Posterior vena cava (tissue), 2 donors: ENCODE results near the gene SORCS2. TPM values are rescaled to one million over a fixed set of nuclear protein-coding genes. Genes with fewer than 3 reads are reported as not detected.

Experiments
- DNase-seq: peaks from one replicate; pipeline ENCODE4 v3.0.0-alpha.2; 2020; ENCODE audit warnings: low spot score
- intact Hi-C, 2 donors: fragments of 100-400 bp; cut with DNase I; formaldehyde crosslinking; loops; one replicate each; pipeline versions ENCODE4 v1.14.1 to v1.14.2; 2022 to 2023
- total RNA-seq, 2 donors: library from RNA; stranded (reverse); fragmentation: NEBNext Ultra II Directional; extraction: Animal tissue kit (Norgen Biotek cat#: 25700); gene quantifications; one replicate each; pipeline ENCODE4 v1.2.1, GENCODE V29; 2021
- donor health status: DM: yes; HTN: yes; CAD: no.
- donor health status: DM: yes; HTN: yes; CAD: no.

Gene SORCS2
- total RNA-seq, 2 donors from 2014 or later = 5.0 to 11.9 TPM

DNA sequence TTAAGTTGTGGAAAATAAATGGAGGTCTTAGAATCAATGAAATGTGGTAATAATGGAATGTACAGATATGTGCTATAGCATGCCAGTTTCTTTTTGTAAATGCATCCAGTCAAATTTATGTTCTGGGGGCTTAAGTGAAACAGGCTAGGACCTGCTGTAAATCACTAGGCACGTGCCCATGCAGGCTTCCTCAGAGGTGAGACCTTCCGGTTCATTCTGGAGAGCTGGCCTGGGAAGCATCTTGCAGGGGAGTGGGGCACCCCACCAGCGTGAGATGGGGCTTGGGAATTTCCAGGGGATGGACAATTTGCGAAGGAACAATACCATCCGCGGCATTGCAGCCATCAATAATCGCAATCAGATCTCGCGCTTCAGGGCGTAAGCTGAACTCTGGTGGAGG is 80.1 kb downstream of the SORCS2 start:
- intact Hi-C loops = no loop called here
- no peak for DNase-seq

DNA sequence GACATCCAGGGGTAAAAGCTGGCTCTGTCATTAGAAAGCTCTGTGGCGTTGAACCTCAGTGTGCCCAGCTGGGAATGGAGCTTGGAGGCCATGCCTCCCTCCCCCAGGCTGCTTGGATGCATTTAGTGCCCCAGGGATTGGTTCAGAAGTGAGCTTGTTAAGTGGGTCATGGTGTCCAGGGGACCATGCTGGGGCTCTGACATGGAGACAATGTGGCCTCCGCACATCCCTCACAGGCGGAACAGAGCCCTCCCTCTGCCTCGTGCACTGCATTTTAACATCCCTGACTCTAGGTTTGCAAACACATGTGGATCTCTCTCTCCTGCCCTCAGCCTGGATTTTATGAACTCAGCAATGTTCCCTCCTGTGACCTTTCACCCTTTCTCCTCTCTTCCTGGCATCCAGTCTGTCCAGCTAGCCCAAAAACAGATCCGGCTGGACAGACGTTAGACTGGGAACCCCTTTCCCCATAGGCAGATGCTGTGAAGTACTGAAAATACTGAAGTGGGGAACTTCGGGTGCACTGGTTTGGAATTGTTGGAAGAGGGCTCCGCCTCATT is 81.5 kb downstream of the SORCS2 start:
- DNase-seq = no peak
- intact Hi-C loops = no loop called here

DNA sequence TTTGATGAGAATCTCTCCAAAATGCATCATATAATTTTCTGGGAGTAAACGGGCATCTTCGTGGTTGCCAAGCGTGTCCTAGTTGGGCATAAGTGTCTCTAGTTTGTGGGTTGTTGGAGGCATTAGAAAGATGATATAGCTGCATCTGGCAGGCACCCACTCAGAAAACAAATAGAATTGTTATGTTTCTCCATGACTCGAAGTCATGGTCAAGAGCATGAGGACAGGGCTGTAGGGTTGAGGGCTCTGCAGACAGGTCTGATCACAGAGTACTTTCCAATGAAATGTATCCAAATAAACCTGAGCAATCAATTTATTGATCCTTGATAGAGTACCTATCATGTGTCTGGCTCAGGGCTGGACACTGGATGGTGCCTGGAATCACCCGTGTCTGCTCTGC is 82.7 kb downstream of the SORCS2 start:
- no peak for DNase-seq
- intact Hi-C loops = no loop called here

DNA sequence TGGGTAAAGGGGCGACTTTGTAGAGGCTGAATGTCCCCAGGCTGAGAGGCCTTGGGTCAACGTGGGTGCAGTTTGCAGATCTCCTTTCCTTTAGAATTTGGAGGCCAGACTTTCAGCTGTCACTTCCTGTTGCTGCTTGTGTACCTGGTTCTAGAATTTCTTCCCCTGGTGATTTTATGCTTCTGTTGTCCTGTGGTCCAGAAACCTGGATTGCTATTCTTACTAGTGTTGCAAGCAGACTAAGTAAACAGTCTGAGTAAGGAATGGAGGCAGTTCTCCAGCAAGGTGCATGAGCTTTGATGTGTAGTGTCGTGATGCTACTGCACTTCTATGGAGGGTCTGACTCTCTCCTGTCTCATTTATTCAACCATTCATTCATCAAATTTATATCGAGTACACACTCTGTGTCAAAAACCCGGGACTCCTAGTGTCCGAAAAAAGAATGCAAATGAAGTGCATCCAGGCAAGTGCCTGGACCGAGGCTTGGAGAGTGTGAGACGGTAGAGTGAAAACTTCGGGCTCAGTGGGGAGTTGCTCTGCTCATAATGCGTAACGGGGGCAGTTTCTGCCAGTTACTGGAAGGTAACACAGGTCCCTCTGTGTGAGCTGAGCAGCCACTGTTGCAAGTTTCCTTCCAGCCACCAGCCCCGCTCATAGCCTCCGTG is 83.3 kb downstream of the SORCS2 start:
- intact Hi-C loops = no loop called here
- no peak for DNase-seq

DNA sequence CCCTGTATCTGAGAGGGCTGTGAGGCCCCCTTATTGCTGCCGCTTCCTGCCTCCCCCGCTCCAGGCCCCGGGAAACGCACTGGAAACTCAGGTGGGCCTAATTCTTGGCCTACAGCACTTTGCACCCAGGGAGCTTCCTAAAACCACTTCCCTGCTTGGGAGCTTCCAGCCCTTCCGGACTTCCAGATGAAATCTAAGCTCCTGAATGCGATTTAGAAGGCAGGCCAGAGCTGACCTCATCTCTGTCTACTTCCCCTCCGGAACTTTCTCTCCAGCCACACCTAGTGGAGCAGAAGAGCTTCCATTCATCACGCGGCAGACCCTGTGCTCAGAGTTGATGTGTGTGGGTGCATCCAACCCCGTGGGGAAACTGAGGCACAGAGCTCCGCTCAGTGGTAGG is 84.2 kb downstream of the SORCS2 start:
- DNase-seq = no peak
- intact Hi-C loops = no loop called here

DNA sequence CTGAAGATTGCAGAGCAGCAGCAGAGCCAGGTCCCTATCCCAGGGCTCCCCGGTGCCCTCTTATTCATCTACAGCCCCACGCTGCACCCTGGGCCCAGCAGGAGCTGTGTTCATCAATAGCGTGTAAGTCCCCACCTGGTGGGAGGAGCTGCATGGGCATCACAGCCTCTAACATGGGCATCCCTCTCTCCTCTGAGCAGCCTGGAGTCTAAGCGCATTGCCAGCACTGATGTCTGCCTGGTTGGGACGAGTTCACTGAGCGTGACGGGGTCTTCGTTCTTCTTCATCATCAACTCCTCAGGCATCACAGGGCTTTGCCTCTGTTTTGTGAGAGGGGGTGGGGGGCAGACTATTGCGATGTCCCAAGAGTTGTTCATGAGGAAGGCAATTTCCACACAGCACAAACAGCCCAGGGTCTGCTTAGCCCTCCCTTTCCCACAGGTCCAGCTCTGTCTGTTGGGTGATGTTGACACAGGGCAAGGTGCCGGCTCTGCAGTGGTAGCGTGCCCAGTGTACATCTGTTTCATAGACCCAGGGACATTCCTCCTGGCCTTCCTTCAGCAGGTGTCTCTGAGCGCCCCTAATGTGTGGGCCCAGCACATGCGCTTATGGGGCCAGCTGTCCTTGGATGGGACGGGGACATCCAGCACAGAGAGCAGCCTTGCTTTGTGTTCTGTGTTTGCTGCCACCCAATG is 85.9 kb downstream of the SORCS2 start:
- intact Hi-C loops = no loop called here
- DNase-seq = no peak

DNA sequence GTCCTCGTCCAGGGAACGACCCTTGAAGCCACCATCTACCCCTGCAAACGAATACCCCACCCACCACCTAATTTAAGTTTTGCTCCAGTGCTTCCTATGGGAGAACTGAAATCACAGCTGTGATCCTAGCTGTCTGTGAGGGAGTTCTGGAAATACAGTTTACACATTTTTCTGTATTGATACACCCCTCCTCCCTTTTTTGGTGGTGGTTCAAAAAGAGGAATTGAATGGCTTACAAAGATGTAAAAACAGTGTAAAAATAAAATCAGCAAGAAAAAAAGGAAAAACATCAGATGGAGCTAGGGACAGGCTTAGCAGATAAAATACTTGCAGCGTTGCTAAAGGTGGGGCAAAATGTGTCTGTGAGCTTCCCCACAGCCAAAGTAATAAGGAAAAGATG is 86.6 kb downstream of the SORCS2 start:
- DNase-seq = no peak
- intact Hi-C loops = no loop called here

DNA sequence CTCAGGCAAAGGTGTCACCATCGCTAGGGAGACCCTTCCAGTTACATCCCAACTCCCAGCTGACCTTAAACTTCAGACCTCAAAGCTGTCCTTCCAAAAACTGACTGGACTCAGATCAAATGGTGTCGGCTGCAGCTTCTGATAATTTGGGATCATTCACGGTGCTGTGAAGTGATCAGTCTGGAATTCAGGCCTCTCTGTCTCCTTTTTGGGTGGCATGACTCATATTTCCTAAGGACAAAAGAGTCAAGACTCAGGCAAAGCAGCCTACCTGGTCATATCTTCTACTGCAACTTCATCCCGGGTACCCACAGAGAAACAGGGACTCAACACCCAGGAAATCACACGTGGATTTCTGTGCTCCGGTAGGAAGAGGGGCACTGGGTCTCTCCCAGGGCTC is 87.6 kb downstream of the SORCS2 start:
- intact Hi-C loops = no loop called here
- no peak for DNase-seq

DNA sequence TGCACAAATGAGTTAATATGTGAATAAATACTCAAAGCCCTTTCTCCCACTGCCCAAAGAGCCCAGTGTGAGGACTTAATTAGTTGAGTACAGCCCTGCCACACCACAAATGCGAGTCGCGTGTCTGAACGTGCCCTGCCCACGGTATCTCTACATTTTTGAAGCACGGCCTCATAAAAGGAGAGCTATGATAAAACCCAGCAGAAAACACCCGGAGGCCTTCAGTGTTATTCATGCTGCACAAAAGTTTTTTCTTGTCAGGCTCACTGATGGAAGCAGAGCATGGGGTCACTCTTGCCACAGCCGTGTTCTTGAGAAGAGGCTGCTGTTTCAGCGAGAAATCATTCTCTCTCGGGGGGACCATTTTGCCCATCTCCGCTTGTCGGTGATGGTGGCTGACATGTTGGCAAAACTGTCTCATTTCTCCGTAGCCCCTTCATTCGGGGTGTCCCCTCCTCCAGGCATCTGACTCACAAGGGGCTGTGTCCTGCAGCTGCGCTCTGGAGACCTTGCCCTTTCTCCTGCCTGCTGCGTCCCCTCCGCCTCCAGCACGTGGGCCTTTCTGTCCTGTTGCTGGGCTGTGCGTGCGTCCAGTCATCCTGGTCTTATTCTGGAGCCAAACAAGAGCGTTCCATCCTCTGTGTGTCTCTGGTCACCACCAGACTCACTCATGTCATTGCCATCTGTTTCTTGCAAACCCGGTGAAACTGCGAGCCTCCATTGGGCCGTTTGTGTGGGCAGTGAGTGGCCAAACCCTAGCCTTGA is 88.8 kb downstream of the SORCS2 start:
- intact Hi-C loops = no loop called here
- DNase-seq = no peak

DNA sequence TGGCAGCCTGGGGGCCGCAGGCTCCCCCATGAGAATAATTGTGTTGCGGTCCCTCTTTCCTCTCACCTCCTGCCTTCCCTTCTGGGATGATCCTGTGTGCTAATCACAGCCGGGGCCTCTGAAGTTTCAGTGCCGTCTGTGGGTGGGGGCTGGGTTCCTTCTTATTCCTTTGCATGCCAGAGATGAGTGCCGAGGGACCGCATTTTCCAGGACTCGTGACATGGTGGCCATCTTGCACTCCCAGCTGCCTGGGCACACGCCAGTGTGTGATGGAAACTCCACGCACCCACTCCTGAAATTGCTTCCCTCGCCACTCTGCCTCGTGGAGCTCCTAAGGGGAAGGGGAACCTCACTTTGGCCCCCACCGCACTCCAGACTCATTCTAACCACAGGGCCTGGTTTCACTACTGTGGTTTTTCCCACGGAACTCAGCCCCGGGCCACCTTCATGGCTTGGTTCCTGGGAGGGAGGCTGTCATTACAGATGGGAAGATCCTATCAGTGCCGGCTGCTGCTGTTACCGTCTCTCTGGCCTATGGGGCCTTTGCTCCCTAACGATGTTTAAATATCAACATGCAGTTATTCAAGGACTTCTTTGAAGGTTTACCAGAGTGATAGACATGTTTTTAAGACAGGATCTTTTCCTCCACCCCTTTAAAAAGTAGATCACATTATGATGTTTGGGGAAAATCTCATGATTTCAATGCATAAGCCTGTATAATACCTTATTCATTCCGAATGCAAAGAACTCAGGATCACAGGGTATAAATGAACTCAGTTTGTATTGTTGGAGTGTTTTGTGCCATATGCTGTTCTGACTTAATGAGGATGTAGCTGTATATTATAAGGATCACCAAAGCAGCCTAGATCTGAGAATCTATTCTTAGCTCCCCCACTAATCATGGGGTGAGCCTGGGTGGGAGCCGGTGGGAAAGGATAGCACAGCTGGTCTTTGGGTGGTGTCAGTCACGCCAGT is 89.6 kb downstream of the SORCS2 start:
- intact Hi-C loops = loop anchor here in 1 of 2 donors (2.0 kb wide), 1 partner anchor 29 kb away; no protein-coding TSS in a partner anchor
- no peak for DNase-seq

DNA sequence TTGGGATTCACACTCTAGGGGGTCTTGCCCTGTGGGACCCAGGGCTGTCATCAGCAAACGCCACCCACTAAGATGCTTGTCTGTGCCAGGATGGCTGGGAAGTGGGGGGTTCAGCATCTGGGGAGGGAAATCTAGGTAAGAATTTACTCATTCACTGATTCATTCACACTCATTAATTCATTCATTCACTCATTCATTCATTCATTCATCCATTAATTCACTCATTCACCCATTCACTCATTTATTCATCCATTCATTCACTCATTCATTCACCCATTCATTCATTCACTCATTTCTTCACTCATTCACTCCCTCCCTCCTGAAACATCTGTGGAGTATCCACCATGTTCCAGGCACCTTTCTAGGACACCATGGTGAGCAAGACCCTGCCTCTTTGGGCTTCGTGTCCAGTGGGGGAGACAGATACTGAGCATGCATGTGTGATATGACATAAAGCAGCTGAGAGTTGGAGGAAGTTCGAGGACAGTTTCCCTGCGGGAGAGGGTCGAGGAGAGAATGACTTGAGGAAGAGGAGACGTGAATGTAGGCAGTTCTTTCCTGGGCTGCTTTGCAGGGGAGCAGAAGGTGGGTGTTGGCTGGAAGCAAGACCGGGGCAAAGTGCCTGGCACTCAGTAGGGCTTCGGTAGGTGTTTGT is 90.6 kb downstream of the SORCS2 start:
- no peak for DNase-seq
- intact Hi-C loops = loop anchor here in 1 of 2 donors (2.0 kb wide), 1 partner anchor 28 kb away; no protein-coding TSS in a partner anchor

DNA sequence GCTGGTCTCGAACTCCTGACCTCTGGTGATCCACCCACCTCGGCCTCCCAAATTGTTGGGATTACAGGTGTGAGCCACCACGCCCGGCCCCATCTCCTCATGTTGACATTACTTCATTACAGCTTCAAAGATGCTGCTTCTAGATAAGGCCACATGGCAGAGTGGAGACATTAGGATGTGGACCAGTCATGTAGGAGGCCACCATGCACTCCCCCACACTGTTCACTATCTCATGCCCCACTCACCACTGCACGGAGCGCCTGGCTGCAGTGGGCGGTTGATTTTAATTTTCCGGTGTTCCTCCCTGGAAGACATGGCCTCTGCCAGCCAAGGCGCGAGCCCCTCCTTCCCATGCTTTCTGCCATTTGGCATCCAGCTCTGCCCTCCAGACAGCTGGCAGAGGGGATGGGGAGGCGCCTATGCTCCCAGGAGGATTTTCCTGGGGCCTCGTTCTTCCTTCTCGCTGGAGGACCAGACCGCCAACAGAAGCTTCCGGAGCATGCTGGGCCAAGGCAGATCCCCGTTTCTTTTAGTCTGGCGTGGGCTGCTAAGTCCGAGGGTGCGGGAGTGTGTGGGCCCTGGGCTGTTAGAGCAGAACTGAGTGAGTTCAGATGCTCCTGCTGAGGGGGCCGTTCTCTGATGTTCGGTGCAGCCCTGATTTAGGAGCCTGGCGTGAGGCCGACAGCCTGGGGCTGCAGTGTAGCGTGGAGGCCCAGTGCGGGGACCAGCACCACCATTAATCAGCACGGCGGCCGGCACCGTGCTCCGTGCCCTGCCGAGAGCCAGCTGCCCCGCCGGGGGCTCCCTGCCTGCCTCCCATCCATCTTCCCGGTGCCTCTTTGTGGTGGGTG is 93.1 kb downstream of the SORCS2 start:
- intact Hi-C loops = no loop called here
- DNase-seq = no peak

DNA sequence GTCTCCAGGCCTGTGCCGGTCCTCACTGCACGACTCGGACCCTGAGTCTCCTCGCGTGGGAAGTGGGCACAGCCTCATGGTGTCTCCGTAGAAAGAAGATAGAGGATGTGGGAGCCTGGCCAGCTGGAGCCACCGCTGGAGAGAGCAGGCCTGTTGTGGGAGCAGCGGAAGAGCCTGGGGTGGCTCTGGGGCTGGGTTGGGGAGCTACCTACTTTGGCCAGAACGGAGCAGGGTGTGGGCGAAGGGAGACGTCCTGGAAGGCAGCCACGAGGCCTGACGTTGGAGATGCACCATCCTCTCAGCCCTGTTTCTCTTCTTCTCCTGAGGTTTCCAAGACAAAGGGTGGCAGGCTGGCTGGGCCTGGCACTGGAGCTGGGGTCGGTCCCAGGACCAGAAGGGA is 93.8 kb downstream of the SORCS2 start:
- intact Hi-C loops = no loop called here
- no peak for DNase-seq

DNA sequence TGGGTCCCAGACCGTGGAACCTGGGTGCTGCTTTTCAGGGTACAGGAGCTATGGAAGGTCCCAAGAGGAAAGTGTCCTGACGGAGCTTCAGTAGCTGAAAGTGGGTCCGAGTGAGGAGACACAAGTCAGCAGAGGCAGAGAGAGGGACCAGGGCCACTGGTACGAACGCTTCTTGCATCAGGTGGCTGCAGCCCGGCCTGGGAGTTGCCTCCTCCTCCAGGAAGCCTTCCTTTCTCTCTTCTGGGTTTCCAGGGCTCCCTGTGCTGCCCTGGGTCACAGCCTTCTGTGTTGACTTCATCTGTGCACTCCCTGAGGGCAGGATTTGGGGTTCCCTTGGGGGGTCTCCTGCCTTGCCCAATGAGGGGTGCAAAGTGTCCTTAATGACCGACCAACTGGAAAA is 94.5 kb downstream of the SORCS2 start:
- intact Hi-C loops = no loop called here

DNA sequence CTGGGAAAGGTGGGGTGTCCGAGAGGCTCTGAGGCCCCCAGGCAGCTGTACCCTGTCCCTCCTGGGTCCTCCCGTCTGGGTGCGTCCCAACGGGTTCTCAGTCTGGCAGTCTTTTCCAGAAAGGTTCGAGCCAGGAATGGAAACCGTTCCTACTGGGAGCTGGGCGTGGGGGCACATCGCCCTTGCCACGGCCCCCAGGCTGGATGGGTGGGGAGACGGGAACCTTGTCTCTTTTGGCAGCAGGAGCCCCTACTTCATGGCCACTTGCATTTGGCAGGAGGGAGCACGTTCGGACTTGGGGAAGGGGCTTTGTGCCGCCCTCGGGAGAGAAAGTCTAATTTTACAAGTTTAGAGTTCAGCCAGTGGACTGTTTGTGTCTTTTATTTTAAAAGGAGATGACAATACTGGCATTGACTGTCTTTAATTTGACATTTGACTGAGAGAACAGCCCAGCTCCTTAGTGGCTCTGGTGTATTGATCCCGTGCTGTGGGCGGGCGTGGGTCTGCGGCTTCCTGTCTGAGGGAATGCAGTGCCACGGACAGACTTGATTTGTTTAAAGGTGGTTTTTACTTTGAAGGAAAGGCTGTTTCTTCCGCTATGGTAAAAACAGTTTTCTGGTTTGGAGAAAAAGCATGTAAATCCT is 95.1 kb downstream of the SORCS2 start:
- intact Hi-C loops = no loop called here
- DNase-seq = no peak

More for the DNA sequence above, 94.5 kb downstream of the SORCS2 start:
- no peak for DNase-seq

DNA sequence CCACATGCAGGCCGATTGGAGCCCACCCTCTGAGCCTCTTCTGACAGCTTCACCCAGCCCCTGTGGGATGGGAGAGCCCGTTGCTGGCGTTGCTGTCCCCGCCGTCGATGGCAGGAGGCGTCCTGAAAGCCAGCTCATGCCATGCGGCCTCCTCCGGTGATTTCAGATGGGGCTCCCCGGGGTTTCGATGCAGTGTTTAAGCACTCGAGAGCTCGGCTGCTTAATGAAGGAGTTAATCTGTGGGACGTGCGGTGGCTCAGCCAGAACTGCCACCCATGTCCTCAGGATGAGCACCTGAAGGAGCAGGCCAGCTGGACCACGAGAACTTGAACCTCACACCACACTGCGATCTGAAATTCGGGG is 95.6 kb downstream of the SORCS2 start:
- no peak for DNase-seq
- intact Hi-C loops = no loop called here
